HEK293T (cell line): ENCODE data around the gene SCUBE1.

ENCODE experiments used
- BHLHE40 ChIP-seq: fragments of 450-650 bp; IDR thresholded peaks from 2 replicates; pipeline ENCODE4 v1.6.1; 2016; ENCODE audit warnings: mild to moderate bottlenecking, moderate library complexity, borderline replicate concordance
- FOXK2 ChIP-seq: fragments of 450-650 bp; IDR thresholded peaks from 2 replicates; pipeline ENCODE4 v1.6.1; 2016; ENCODE audit warnings: mild to moderate bottlenecking
- FOXM1 ChIP-seq: fragments of 450-650 bp; IDR thresholded peaks from 2 replicates; pipeline ENCODE4 v1.6.1; 2017; ENCODE audit warnings: mild to moderate bottlenecking, borderline replicate concordance
- LEF1 ChIP-seq: fragments of 450-650 bp; IDR thresholded peaks from 2 replicates; pipeline ENCODE4 v1.6.1; 2017; ENCODE audit warnings: mild to moderate bottlenecking, borderline replicate concordance
- ZNF384 ChIP-seq: fragments of 450-650 bp; IDR thresholded peaks from 2 replicates; pipeline ENCODE4 v1.6.1; 2016

- no peak for TF ChIP-seq BHLHE40
- TF ChIP-seq LEF1: no peak
- no peak for TF ChIP-seq ZNF384
- no peak for TF ChIP-seq FOXM1
- TF ChIP-seq FOXK2: no peak
These were observed 53.6 kb downstream of the SCUBE1 start for GRCh38 chr22:43289531-43289963.
